GM12878 (cell line): ENCODE results near the gene SPINT1. TPM values are rescaled to one million over a fixed set of nuclear protein-coding genes. Genes with fewer than 3 reads are reported as not detected.

ENCODE experiments used
- BACH1 ChIP-seq: fragments of 450-650 bp; IDR thresholded peaks from 2 replicates; pipeline ENCODE4 v1.6.1; 2017; ENCODE audit warnings: mild to moderate bottlenecking, borderline replicate concordance
- JUNB ChIP-seq: IDR thresholded peaks from 2 replicates; pipeline ENCODE4 v1.6.1; 2016; ENCODE audit warnings: antibody characterized with exemption, mild to moderate bottlenecking
- JUND ChIP-seq: IDR thresholded peaks from 2 replicates; pipeline ENCODE4 v1.6.1; 2012; ENCODE audit warnings: low read depth, mild to moderate bottlenecking, low read length, improper control_type of control experiment, moderate library complexity
- NFYA ChIP-seq: IDR thresholded peaks from 2 replicates; pipeline ENCODE4 v1.6.1; 2011; ENCODE audit warnings: low read depth, mild to moderate bottlenecking, low read length, improper control_type of control experiment, borderline replicate concordance
- NFYB ChIP-seq: IDR thresholded peaks from 2 replicates; pipeline ENCODE4 v1.6.1; 2011; ENCODE audit warnings: low read depth, mild to moderate bottlenecking, low read length, improper control_type of control experiment, moderate library complexity; ENCODE audit not compliant: insufficient read depth
- SMC3 ChIP-seq: IDR thresholded peaks from 2 replicates; pipeline ENCODE4 v1.6.1; 2011; ENCODE audit warnings: low read length, improper control_type of control experiment, borderline replicate concordance
- ZSCAN29 ChIP-seq: fragments of 450-650 bp; IDR thresholded peaks from 2 replicates; pipeline ENCODE4 v1.6.1; 2017; ENCODE audit warnings: mild to moderate bottlenecking, moderate library complexity
- polyA plus RNA-seq, 11 experiments: library from polyadenylated mRNA; depleted of rRNA in 4 of 11; unstranded in 6 of 11; stranded (reverse) in 5 of 11; fragments of >200 nt; fragmentation: Nextera tagmentation in 4 of 11; fragmentation: Illumina TruSeq in 1 of 11; extraction: Ambion mirVana in 4 of 11; extraction: Trizol in 1 of 11; gene quantifications; 1 replicate in 1 of 11; 2 replicates in 10 of 11; pipeline versions ENCODE4 v1.2.1 to v1.2.3, GENCODE V29; 2011 to 2016; ENCODE audit warnings: inconsistent platforms in 2 of 11, missing spikeins in 2 of 11, low read depth in 1 of 11
- total RNA-seq, 4 experiments: library from RNA; depleted of rRNA in 3 of 4; stranded (reverse); fragments of >200 nt in 3 of 4; fragmentation: Illumina TruSeq in 1 of 4; extraction: Trizol in 1 of 4; gene quantifications; 2 replicates each; pipeline versions ENCODE4 v1.2.1 to v1.2.3, GENCODE V29; 2013 to 2021
- TF ChIP-seq, protein P1 (sequence below), 3 experiments: IDR thresholded peaks in 2 of 3; conservative IDR thresholded peaks in 1 of 3; 2 replicates each; pipeline ENCODE4 v1.5.1; 2011; ENCODE audit warnings: low read depth in 3 of 3, low read length in 3 of 3, mild to moderate bottlenecking in 3 of 3, control low read depth in 2 of 3, moderate library complexity in 2 of 3, inconsistent platforms in 1 of 3, mixed read lengths in 1 of 3; ENCODE audit not compliant: control insufficient read depth in 2 of 3, insufficient read depth in 1 of 3; ENCODE audit errors: extremely low read depth in 1 of 3
- TF ChIP-seq, protein P2 (sequence below): IDR thresholded peaks from 2 replicates; pipeline ENCODE4 v1.6.1; 2012; ENCODE audit warnings: low read length, inconsistent platforms
- TF ChIP-seq, protein P3 (sequence below): fragments of 450-650 bp; IDR thresholded peaks from 2 replicates; pipeline ENCODE4 v1.6.1; 2017; ENCODE audit warnings: mild to moderate bottlenecking, moderate library complexity

SPINT1 gene
- total and polyA plus RNA-seq, 10 of the 15 experiments (the other 5 are each of a cell fraction or from before 2014, with no cell fraction given): 3.5 to 28.6 (median 10.2) TPM

DNA sequence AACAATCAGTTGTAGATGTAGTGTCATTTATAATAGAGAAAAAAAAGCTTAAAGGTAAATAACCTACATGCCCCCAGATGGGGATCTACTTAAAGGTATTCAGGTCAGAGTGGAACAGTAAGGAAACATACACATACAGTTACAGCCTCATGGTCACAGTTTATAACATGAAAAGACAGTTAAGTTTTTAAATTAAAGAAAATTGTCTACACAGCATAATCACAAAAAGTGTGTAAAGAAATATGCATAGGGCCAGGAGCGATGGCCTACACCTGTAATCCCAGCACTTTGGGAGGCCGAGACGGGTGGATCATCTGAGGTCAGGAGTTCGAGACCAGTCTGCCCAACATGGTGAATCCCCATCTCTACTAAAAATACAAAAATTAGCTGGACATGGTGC lies 23.4 kb downstream of the SPINT1 start (continued):
- TF ChIP-seq, protein P1, sequence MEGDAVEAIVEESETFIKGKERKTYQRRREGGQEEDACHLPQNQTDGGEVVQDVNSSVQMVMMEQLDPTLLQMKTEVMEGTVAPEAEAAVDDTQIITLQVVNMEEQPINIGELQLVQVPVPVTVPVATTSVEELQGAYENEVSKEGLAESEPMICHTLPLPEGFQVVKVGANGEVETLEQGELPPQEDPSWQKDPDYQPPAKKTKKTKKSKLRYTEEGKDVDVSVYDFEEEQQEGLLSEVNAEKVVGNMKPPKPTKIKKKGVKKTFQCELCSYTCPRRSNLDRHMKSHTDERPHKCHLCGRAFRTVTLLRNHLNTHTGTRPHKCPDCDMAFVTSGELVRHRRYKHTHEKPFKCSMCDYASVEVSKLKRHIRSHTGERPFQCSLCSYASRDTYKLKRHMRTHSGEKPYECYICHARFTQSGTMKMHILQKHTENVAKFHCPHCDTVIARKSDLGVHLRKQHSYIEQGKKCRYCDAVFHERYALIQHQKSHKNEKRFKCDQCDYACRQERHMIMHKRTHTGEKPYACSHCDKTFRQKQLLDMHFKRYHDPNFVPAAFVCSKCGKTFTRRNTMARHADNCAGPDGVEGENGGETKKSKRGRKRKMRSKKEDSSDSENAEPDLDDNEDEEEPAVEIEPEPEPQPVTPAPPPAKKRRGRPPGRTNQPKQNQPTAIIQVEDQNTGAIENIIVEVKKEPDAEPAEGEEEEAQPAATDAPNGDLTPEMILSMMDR (IDR thresholded peaks at IDR 0.05 in 2 of 3, conservative IDR thresholded peaks at IDR 0.05 in 1 of 3; ENCODE audit: control insufficient read depth in 2 of 3, extremely low read depth in 1 of 3, insufficient read depth in 1 of 3, low read depth in 3 of 3, low read length in 3 of 3): no peak
- TF ChIP-seq, protein P2, sequence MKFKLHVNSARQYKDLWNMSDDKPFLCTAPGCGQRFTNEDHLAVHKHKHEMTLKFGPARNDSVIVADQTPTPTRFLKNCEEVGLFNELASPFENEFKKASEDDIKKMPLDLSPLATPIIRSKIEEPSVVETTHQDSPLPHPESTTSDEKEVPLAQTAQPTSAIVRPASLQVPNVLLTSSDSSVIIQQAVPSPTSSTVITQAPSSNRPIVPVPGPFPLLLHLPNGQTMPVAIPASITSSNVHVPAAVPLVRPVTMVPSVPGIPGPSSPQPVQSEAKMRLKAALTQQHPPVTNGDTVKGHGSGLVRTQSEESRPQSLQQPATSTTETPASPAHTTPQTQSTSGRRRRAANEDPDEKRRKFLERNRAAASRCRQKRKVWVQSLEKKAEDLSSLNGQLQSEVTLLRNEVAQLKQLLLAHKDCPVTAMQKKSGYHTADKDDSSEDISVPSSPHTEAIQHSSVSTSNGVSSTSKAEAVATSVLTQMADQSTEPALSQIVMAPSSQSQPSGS: no peak
- TF ChIP-seq JUND: no peak
- no peak for TF ChIP-seq SMC3
- no peak for TF ChIP-seq ZSCAN29
- TF ChIP-seq NFYB: no peak
- TF ChIP-seq BACH1: no peak
- TF ChIP-seq JUNB: no peak
- TF ChIP-seq, protein P3, sequence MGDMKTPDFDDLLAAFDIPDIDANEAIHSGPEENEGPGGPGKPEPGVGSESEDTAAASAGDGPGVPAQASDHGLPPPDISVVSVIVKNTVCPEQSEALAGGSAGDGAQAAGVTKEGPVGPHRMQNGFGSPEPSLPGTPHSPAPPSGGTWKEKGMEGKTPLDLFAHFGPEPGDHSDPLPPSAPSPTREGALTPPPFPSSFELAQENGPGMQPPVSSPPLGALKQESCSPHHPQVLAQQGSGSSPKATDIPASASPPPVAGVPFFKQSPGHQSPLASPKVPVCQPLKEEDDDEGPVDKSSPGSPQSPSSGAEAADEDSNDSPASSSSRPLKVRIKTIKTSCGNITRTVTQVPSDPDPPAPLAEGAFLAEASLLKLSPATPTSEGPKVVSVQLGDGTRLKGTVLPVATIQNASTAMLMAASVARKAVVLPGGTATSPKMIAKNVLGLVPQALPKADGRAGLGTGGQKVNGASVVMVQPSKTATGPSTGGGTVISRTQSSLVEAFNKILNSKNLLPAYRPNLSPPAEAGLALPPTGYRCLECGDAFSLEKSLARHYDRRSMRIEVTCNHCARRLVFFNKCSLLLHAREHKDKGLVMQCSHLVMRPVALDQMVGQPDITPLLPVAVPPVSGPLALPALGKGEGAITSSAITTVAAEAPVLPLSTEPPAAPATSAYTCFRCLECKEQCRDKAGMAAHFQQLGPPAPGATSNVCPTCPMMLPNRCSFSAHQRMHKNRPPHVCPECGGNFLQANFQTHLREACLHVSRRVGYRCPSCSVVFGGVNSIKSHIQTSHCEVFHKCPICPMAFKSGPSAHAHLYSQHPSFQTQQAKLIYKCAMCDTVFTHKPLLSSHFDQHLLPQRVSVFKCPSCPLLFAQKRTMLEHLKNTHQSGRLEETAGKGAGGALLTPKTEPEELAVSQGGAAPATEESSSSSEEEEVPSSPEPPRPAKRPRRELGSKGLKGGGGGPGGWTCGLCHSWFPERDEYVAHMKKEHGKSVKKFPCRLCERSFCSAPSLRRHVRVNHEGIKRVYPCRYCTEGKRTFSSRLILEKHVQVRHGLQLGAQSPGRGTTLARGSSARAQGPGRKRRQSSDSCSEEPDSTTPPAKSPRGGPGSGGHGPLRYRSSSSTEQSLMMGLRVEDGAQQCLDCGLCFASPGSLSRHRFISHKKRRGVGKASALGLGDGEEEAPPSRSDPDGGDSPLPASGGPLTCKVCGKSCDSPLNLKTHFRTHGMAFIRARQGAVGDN: no peak
- TF ChIP-seq NFYA: no peak
